ENCODE results near the gene CYFIP1.

CYFIP1 gene

GRCh38 chr15:22969489-22969888, 10.7 kb downstream of the CYFIP1 start:
- WGBS (ENCODE audit: insufficient coverage, insufficient read length), result no CpG with 5 or more reads among the region's 3 CpGs

GRCh38 chr15:22968366-22968765, 11.8 kb downstream of the CYFIP1 start:
- no CpG with 5 or more reads among the region's 5 CpGs for WGBS (ENCODE audit: insufficient coverage, insufficient read length)
- no peaks in the 10 kb centered on the region for H3K9me3 ChIP-seq (ENCODE audit: control insufficient read depth, insufficient read depth, low read length)
- H3K36me3 ChIP-seq (ENCODE audit: control insufficient read depth, insufficient read depth, low read length), result no peaks in the 10 kb centered on the region
- H3K27me3 ChIP-seq (ENCODE audit: control insufficient read depth, insufficient read depth, low read length), result no peaks in the 10 kb centered on the region
- H3K4me1 ChIP-seq (ENCODE audit: control insufficient read depth, insufficient read depth, low read length), result no peaks in the 10 kb centered on the region
- no peak for DNase-seq (ENCODE audit: low read depth, low spot score)
- H3K27ac ChIP-seq (ENCODE audit: low read length), result no peak overlapping the region
- H3K4me3 ChIP-seq (ENCODE audit: low read length), result no peak overlapping the region

More at GRCh38 chr15:22969489-22969888, 10.7 kb downstream of the CYFIP1 start:
- Histone ChIP-seq H3K27ac (ENCODE audit: low read length) (no peak overlapping the region), H3K9me3 (ENCODE audit: control insufficient read depth, insufficient read depth, low read length) (no peaks in the 10 kb centered on the region), H3K36me3 (ENCODE audit: control insufficient read depth, insufficient read depth, low read length) (no peaks in the 10 kb centered on the region), H3K4me1 (ENCODE audit: control insufficient read depth, insufficient read depth, low read length) (no peaks in the 10 kb centered on the region), H3K4me3 (ENCODE audit: low read length) (no peak overlapping the region), H3K27me3 (ENCODE audit: control insufficient read depth, insufficient read depth, low read length) (no peaks in the 10 kb centered on the region)
- DNase-seq (ENCODE audit: low read depth, low spot score), result no peak

GRCh38 chr15:22967084-22967770, 12.9 kb downstream of the CYFIP1 start:
- H3K27ac ChIP-seq (ENCODE audit: low read length), result no peak overlapping the region
- no peaks in the 10 kb centered on the region for H3K4me1 ChIP-seq (ENCODE audit: control insufficient read depth, insufficient read depth, low read length)
- H3K9me3 ChIP-seq (ENCODE audit: control insufficient read depth, insufficient read depth, low read length), result no peaks in the 10 kb centered on the region
- no peak overlapping the region for H3K4me3 ChIP-seq (ENCODE audit: low read length)
- no peaks in the 10 kb centered on the region for H3K27me3 ChIP-seq (ENCODE audit: control insufficient read depth, insufficient read depth, low read length)
- no CpG with 5 or more reads among the region's 15 CpGs for WGBS (ENCODE audit: insufficient coverage, insufficient read length)
- no peaks in the 10 kb centered on the region for H3K36me3 ChIP-seq (ENCODE audit: control insufficient read depth, insufficient read depth, low read length)
- no peak for DNase-seq (ENCODE audit: low read depth, low spot score)

- H3K27me3 ChIP-seq (ENCODE audit: control insufficient read depth, insufficient read depth, low read length), result no peaks in the 10 kb centered on the region
- H3K4me1 ChIP-seq (ENCODE audit: control insufficient read depth, insufficient read depth, low read length), result no peaks in the 10 kb centered on the region
- no peaks in the 10 kb centered on the region for H3K36me3 ChIP-seq (ENCODE audit: control insufficient read depth, insufficient read depth, low read length)
- WGBS (ENCODE audit: insufficient coverage, insufficient read length), result no CpG with 5 or more reads among the region's 20 CpGs
- H3K4me3 ChIP-seq (ENCODE audit: low read length), result no peak overlapping the region
- no peak overlapping the region for H3K27ac ChIP-seq (ENCODE audit: low read length)
- H3K9me3 ChIP-seq (ENCODE audit: control insufficient read depth, insufficient read depth, low read length), result no peaks in the 10 kb centered on the region
- DNase-seq (ENCODE audit: low read depth, low spot score), result no peak
Observed at GRCh38 chr15:22966321-22967083, 13.7 kb downstream of the CYFIP1 start.

- no CpG with 5 or more reads among the region's 12 CpGs for WGBS (ENCODE audit: insufficient coverage, insufficient read length)
- no peaks in the 10 kb centered on the region; the same call in 1 of the 2 replicates for H3K4me1 ChIP-seq (ENCODE audit: control insufficient read depth, insufficient read depth, low read length)
- no peaks in the 10 kb centered on the region for H3K9me3 ChIP-seq (ENCODE audit: control insufficient read depth, insufficient read depth, low read length)
- H3K4me3 ChIP-seq (ENCODE audit: low read length), result no peak overlapping the region
- no peaks in the 10 kb centered on the region for H3K27me3 ChIP-seq (ENCODE audit: control insufficient read depth, insufficient read depth, low read length)
- DNase-seq (ENCODE audit: low read depth, low spot score), result no peak
- H3K36me3 ChIP-seq (ENCODE audit: control insufficient read depth, insufficient read depth, low read length), result no peaks in the 10 kb centered on the region
- H3K27ac ChIP-seq (ENCODE audit: low read length), result no peak overlapping the region
Observed at GRCh38 chr15:22963641-22964040, 16.5 kb downstream of the CYFIP1 start.

- no CpG with 5 or more reads among the region's 12 CpGs for WGBS (ENCODE audit: insufficient coverage, insufficient read length)
- Histone ChIP-seq H3K9me3 (ENCODE audit: control insufficient read depth, insufficient read depth, low read length) (no peaks in the 10 kb centered on the region), H3K4me1 (ENCODE audit: control insufficient read depth, insufficient read depth, low read length) (no peaks in the 10 kb centered on the region; the same call in 1 of the 2 replicates), H3K36me3 (ENCODE audit: control insufficient read depth, insufficient read depth, low read length) (no peaks in the 10 kb centered on the region), H3K27me3 (ENCODE audit: control insufficient read depth, insufficient read depth, low read length) (no peaks in the 10 kb centered on the region), H3K27ac (ENCODE audit: low read length) (no peak overlapping the region), H3K4me3 (ENCODE audit: low read length) (no peak overlapping the region)
- no peak for DNase-seq (ENCODE audit: low read depth, low spot score)
Observed at GRCh38 chr15:22962611-22963010, 17.6 kb downstream of the CYFIP1 start.

GRCh38 chr15:22961762-22962161, 18.4 kb downstream of the CYFIP1 start:
- no CpG with 5 or more reads among the region's 1 CpG for WGBS (ENCODE audit: insufficient coverage, insufficient read length)
- Histone ChIP-seq H3K9me3 (ENCODE audit: control insufficient read depth, insufficient read depth, low read length) (no peaks in the 10 kb centered on the region), H3K27ac (ENCODE audit: low read length) (no peak overlapping the region), H3K36me3 (ENCODE audit: control insufficient read depth, insufficient read depth, low read length) (no peaks in the 10 kb centered on the region), H3K4me1 (ENCODE audit: control insufficient read depth, insufficient read depth, low read length) (no peaks in the 10 kb centered on the region; the same call in 1 of the 2 replicates), H3K27me3 (ENCODE audit: control insufficient read depth, insufficient read depth, low read length) (no peaks in the 10 kb centered on the region), H3K4me3 (ENCODE audit: low read length) (no peak overlapping the region)
- DNase-seq (ENCODE audit: low read depth, low spot score), result no peak

GRCh38 chr15:22960556-22960955, 19.6 kb downstream of the CYFIP1 start:
- Histone ChIP-seq H3K27ac (ENCODE audit: low read length) (no peak overlapping the region), H3K9me3 (ENCODE audit: control insufficient read depth, insufficient read depth, low read length) (no peaks in the 10 kb centered on the region), H3K4me3 (ENCODE audit: low read length) (no peak overlapping the region), H3K36me3 (ENCODE audit: control insufficient read depth, insufficient read depth, low read length) (no peaks in the 10 kb centered on the region), H3K4me1 (ENCODE audit: control insufficient read depth, insufficient read depth, low read length) (no peaks in the 10 kb centered on the region; the same call in 1 of the 2 replicates), H3K27me3 (ENCODE audit: control insufficient read depth, insufficient read depth, low read length) (no peaks in the 10 kb centered on the region)
- WGBS (ENCODE audit: insufficient coverage, insufficient read length), result no CpG with 5 or more reads among the region's 8 CpGs
- no peak for DNase-seq (ENCODE audit: low read depth, low spot score)

GRCh38 chr15:22960126-22960525, 20.0 kb downstream of the CYFIP1 start:
- DNase-seq (ENCODE audit: low read depth, low spot score), result no peak
- no peaks in the 10 kb centered on the region for H3K27me3 ChIP-seq (ENCODE audit: control insufficient read depth, insufficient read depth, low read length)
- H3K4me3 ChIP-seq (ENCODE audit: low read length), result no peak overlapping the region
- H3K36me3 ChIP-seq (ENCODE audit: control insufficient read depth, insufficient read depth, low read length), result no peaks in the 10 kb centered on the region
- H3K4me1 ChIP-seq (ENCODE audit: control insufficient read depth, insufficient read depth, low read length), result no peaks in the 10 kb centered on the region; the same call in 1 of the 2 replicates
- no peaks in the 10 kb centered on the region for H3K9me3 ChIP-seq (ENCODE audit: control insufficient read depth, insufficient read depth, low read length)
- no CpG with 5 or more reads among the region's 11 CpGs for WGBS (ENCODE audit: insufficient coverage, insufficient read length)
- H3K27ac ChIP-seq (ENCODE audit: low read length), result no peak overlapping the region

- DNase-seq (ENCODE audit: low read depth, low spot score), result no peak
- Histone ChIP-seq H3K36me3 (ENCODE audit: control insufficient read depth, insufficient read depth, low read length) (no peaks in the 10 kb centered on the region), H3K4me1 (ENCODE audit: control insufficient read depth, insufficient read depth, low read length) (no peaks in the 10 kb centered on the region; the same call in 1 of the 2 replicates), H3K9me3 (ENCODE audit: control insufficient read depth, insufficient read depth, low read length) (no peaks in the 10 kb centered on the region), H3K27ac (ENCODE audit: low read length) (no peak overlapping the region), H3K4me3 (ENCODE audit: low read length) (no peak overlapping the region), H3K27me3 (ENCODE audit: control insufficient read depth, insufficient read depth, low read length) (peaks cover 4% of the 10 kb centered on the region)
- no CpG with 5 or more reads among the region's 33 CpGs for whole genome bisulfite sequencing (ENCODE audit: insufficient coverage, insufficient read length)
Observed at GRCh38 chr15:22959321-22960101, 20.7 kb downstream of the CYFIP1 start.
